GM21723 (cell line): ENCODE measurements around the gene AQP7.
"Not testable (repeated sequence)": the region's sequence is repeated elsewhere in the genome, so short reads cannot be mapped to it uniquely, and the experiment has no call there.

ENCODE experiments used
- ATAC-seq: cut with Tn5 transposase; IDR thresholded peaks from one replicate; pipeline ENCODE4 v1.9.1; 2021; ENCODE audit warnings: mild to moderate bottlenecking, moderate library complexity; ENCODE audit not compliant: unreplicated experiment

The AQP7 gene

GRCh38 chr9:33402371-33402770 lies at the start of gene AQP7:
Gene AQP7, minus strand, starts transcription at chr9:33402568. Its CDS starts 1,306 bp downstream, at chr9:33401262.
- not testable (repeated sequence) for ATAC-seq

GRCh38 chr9:33450621-33451146 lies 48.3 kb upstream of the AQP7 start:
- no peak for ATAC-seq

- ATAC-seq: no peak
Measured at GRCh38 chr9:33449715-33450114, 47.3 kb upstream of the AQP7 start.

- peak; percentile 1 for ATAC-seq
Measured at GRCh38 chr9:33447799-33448553, 45.6 kb upstream of the AQP7 start.

GRCh38 chr9:33446946-33447798 lies 44.8 kb upstream of the AQP7 start, which contains the start of gene AQP3:
Gene AQP3, minus strand, starts transcription at chr9:33447593. Its CDS starts 63 bp downstream, at chr9:33447530.
- ATAC-seq: peak; percentile 38

- ATAC-seq: peak; percentile 91
Measured at GRCh38 chr9:33446240-33446945, 44.0 kb upstream of the AQP7 start.

GRCh38 chr9:33445389-33446239 lies 43.2 kb upstream of the AQP7 start:
- no peak for ATAC-seq

- ATAC-seq: no peak
Measured at GRCh38 chr9:33443464-33444154, 41.2 kb upstream of the AQP7 start.

- no peak for ATAC-seq
Measured at GRCh38 chr9:33443047-33443446, 40.7 kb upstream of the AQP7 start.

- no peak for ATAC-seq
Measured at GRCh38 chr9:33442125-33442524, 39.8 kb upstream of the AQP7 start.

- ATAC-seq: no peak
Measured at GRCh38 chr9:33440609-33441008, 38.2 kb upstream of the AQP7 start.

GRCh38 chr9:33440204-33440603 lies 37.8 kb upstream of the AQP7 start:
- ATAC-seq: no peak

- ATAC-seq: no peak
Measured at GRCh38 chr9:33439731-33440130, 37.4 kb upstream of the AQP7 start.

GRCh38 chr9:33438926-33439680 lies 36.7 kb upstream of the AQP7 start:
- ATAC-seq: no peak

GRCh38 chr9:33437898-33438297 lies 35.5 kb upstream of the AQP7 start:
- ATAC-seq: no peak

GRCh38 chr9:33437205-33437604 lies 34.8 kb upstream of the AQP7 start:
- no peak for ATAC-seq

- ATAC-seq: no peak
Measured at GRCh38 chr9:33436445-33436844, 34.1 kb upstream of the AQP7 start.

- ATAC-seq: no peak
Measured at GRCh38 chr9:33435821-33436277, 33.5 kb upstream of the AQP7 start.
